Measurements from ENCODE around the gene CHERP.

DNA sequence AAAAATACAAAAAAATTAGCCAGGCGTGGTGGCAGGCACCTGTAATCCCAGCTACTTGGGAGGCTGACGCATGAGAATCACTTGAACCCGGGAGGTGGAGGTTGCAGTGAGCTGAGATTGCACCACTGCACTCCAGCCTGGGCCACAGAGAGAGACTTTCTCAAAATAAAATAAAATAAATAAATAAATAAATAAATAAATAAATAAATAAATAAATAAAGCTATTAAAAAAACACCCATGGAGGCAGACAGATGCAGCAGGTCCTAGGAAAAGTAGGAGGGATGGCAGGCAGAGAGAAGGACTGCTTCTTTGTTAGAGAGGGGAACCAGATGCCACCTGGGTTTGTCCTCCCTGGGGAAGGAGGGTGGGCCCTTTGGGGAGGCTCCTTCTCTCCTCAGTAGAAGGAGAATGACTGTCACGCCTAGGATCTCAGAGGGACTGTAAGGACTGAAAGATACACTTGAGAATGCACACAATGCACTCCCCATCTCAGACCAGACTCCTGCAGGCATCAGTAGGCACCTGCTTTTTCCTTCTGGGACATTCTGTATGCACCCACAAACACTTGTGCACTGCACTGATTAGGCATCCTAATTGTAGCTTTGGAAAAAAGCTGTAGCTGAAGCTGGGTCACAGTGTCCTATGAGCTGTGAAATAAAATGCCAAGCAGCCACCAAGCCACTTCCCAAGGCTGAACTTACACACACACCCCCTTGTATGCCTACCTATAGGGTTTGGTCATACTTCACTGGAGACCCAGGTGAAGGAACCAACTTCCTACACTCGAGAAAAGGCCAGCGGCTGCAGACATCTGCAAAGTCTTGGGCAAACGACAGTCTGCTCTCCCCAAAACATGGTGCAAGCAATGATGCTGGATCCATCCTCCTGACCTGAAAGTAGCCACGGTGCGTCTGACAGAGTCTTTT lies 48.9 kb upstream of the CHERP start:
- TF ChIP-seq EZH2phosphoT487 (IDR thresholded peaks at IDR 0.05; ENCODE audit: borderline replicate concordance, low read depth, low read length) = no peak
- TF ChIP-seq, protein P1, sequence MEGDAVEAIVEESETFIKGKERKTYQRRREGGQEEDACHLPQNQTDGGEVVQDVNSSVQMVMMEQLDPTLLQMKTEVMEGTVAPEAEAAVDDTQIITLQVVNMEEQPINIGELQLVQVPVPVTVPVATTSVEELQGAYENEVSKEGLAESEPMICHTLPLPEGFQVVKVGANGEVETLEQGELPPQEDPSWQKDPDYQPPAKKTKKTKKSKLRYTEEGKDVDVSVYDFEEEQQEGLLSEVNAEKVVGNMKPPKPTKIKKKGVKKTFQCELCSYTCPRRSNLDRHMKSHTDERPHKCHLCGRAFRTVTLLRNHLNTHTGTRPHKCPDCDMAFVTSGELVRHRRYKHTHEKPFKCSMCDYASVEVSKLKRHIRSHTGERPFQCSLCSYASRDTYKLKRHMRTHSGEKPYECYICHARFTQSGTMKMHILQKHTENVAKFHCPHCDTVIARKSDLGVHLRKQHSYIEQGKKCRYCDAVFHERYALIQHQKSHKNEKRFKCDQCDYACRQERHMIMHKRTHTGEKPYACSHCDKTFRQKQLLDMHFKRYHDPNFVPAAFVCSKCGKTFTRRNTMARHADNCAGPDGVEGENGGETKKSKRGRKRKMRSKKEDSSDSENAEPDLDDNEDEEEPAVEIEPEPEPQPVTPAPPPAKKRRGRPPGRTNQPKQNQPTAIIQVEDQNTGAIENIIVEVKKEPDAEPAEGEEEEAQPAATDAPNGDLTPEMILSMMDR (conservative IDR thresholded peaks at IDR 0.05; ENCODE audit: low read length) = no peak
